ENCODE results near the gene NPW.
A peak's percentile ranks its signal among the peaks of the same experiment; 100 is the strongest.
"Not testable (repeated sequence)": the region's sequence is repeated elsewhere in the genome, so short reads cannot be mapped to it uniquely, and the experiment has no call there.

NPW gene

DNA sequence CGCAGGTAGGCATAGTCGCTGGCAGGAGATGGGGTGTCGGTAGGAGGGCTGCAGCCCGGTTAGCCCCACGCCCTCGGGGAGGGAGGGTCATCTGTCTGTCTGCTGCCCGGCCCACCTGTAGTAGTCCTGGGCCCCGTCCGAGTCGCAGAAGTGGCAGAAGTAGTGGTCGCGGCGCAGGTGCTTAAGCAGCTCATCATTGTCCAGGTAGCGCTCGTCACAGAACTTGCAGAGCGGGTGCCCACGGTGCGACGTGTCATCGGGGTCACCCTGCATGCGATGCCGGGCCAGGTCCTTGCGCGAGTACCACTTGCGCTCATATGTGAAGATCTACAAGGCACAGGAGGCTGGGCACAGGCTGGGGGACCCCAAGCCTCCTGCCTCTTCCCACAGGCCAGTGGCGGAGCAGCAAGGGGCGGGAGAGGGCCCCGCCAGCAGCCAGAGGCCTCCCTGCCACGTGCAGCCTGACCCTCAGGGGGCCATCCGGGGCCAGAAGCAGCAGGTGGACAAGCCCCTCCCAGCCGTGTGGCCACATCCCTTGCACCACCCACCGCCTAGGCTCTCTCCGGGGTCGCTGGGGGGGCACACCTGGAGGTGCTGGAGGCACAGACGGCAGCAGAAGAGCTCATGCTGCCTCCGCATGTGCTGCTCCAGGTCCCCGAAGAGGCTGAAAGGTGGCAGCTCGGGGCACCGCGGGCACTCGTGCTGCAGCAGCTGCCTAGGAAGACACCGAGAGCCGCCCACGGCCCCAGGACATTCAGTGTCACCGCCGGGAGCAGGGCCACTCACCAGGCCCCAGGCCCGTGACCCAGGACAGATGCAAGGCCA, 17.0 kb upstream of the NPW start:
- no peak for DNase-seq (ENCODE audit: low read depth in 2 of 2)

GRCh38 chr16:2003231-2003826, 16.3 kb upstream of the NPW start:
- no peak for DNase-seq (ENCODE audit: low read depth in 2 of 2)

- peak; percentile 39 to 44 for DNase-seq (ENCODE audit: low read depth in 2 of 2)
These were observed 15.6 kb upstream of the NPW start for GRCh38 chr16:2003827-2004641.

- DNase-seq (ENCODE audit: low read depth in 2 of 2): no peak
These were observed 14.6 kb upstream of the NPW start for GRCh38 chr16:2004795-2005517.

DNA sequence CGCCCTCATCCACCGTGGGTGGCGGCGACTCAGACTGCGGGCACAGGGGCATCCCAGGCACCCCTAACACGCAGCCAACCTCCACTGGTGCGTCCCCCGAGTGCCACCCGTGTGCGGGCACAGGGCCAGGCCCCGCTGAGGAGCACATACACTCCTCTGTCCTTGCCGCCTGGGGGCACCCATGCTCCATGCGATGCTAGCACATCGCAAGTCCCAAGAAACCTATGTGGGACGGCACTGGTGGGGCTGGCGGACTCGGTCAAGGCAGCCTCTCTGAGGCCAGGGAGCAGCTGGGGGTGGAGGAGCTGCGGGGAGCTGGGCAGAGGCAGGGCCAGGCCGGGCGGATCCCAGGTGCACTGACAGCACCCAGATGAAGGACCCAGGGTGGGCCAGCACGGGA, 13.9 kb upstream of the NPW start:
- DNase-seq (ENCODE audit: low read depth in 2 of 2): no peak

DNA sequence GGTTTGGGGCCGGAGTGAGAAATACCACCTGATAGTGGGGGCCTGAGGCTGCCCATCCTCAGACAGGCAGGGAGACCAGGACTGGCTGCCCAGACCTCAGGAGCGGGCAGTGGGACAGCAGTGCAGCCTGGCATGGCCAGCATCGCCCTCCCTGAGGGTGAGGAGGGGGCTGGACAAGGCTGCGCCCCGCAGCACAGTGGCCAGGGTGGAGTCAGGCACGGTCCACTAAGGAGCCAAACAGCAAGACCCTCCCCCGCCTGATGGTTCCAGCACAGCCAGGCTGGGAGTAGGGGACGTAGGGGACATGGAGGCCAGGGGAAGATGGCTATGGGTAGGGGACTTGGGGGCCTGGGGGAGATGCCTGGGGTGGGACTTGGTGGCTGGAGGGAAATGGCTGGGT, 13.3 kb upstream of the NPW start:
- no peak for DNase-seq (ENCODE audit: low read depth in 2 of 2)

DNA sequence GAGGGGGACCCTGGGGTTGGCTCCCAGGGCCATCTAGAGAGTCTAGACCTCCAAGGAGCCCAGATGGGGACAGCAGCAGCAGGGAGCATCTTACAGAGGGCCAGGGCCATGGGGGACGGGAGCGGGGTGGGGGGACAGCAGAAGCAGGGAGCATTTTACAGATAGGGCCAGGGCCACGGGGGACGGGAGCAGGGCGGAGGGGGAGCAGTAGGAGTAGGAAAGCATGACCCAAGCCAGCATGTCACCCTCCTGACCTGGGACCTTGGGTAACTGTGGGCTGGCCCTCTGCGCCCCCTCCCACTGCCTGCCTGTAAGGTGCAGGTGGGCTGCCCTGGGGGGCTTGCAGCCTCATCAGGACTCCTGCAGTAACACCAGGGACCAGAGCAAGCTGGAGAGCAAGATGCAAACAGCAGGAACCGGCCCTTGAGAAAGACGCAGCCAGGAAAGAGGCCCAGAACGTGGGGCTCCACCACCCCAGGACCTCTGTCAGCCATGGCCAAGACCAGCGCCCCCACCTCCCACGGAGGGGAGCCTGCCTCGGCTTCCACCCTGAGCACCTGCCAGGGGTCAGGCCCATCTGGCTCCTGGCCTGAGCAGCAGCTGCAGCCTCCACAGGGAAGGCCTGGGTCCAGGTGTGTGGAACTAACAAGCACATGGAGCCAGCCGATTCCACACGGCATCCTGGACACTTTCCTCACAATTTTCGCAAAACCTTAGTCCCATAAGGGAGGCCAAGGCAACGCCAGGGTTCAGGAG, 12.3 kb upstream of the NPW start:
- no peak for DNase-seq (ENCODE audit: low read depth in 2 of 2)

DNA sequence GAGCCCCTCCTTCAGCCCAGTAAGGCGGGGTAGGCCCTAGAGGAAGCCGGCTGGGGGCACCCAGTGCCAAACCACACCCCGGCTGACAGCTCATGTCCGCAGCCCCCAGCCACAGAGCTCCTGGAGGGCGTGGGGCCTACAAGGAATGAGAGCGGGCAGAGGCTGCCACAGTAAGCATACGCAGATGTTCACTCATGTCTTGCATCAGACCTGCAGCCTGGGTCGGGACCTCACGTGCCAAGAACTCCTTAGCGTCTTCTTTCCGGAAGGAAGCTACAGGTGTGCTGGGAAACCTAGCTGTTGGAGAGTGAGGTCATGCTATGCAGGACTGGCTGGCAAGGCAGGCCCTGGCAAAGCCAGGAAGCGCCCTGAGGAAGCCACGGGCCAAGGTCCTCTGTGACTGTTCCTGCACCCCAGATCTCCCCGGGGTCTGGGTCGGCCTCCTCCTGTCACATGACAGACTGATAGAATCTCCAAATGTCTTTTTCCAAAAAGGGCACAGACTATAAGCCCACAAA, 11.5 kb upstream of the NPW start:
- no peak for DNase-seq (ENCODE audit: low read depth in 2 of 2)

DNA sequence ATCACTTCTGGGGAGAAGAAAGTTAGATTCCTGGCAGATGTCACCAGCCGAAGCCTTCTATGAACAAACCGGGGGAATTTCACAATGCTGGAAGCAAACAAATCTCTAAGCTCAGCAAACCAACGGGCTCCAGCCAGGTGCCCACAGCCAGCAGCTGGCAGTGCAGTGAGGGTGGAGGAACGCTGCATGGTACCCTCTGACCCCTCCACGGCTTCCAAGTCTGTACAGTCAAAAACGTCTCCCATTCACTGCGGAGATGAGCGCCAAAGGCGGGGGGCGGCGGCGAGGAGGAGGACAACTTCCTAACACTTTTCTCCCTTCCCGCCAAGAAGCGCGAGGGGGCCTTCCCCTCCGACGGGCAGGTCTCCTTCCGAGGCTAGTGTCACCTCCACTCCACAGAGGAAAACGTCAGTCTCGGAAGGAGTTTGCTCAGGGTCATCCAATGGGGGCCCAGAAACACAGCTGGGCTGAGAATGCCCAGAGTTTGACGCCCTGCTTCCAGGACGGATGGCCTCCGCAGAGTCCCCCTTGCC, 10.9 kb upstream of the NPW start:
- DNase-seq (ENCODE audit: low read depth in 2 of 2): no peak

DNA sequence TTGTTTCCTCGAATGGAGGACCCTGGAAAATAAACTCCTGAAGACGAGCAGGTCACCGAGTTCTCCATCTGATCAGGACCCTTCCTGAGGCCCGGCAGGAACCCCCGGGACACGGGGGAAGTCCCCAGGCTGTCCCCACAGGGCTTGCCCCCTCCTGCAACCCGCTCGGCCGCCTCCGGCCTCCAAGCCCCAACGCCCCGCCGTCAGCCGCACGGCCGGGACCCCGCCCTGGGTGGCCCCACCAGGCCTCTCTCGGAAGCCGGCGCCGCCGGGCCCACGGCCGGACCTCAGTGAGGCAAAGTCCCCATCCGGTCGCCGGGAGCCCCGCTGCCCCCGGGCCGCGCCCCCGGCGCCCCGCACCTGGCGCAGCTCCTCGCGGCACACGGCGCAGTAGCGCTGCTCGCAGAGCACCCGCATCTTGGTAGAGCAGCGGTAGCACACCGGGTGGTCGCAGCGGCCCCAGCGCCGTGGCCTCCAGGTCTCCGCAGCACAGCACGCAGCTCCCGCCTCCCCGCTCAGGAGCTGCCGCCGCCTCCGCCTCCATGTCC, 10.3 kb upstream of the NPW start:
- no peak for DNase-seq (ENCODE audit: low read depth in 2 of 2)

GRCh38 chr16:2009791-2010510, 9.6 kb upstream of the NPW start, which contains the start of gene ZNF598:
ZNF598 (minus strand) TSS chr16:2009821.
- DNase-seq (ENCODE audit: low read depth in 2 of 2): peak; percentile 66 to 72

DNA sequence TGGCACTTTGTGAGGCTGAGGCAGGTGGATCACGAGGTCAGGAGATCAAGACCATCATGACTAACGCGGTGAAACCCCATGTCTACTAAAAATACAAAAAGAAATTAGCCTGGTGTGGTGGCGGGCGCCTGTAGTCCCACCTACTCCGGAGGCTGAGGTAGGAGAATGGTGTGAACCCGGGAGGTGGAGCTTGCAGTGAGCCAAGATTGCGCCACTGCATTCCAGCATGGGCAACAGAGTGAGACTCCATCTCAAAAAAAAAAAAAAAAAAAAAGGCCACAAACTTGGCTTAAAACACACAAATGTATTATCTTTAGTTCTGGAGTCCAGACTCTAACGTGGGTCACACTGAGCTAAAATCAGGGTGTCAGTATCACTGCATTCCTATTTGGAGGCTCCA, 7.9 kb upstream of the NPW start:
- not testable (repeated sequence) for DNase-seq (ENCODE audit: low read depth in 2 of 2)

GRCh38 chr16:2013527-2013926, 6.1 kb upstream of the NPW start:
- DNase-seq (ENCODE audit: low read depth in 2 of 2): no peak

DNA sequence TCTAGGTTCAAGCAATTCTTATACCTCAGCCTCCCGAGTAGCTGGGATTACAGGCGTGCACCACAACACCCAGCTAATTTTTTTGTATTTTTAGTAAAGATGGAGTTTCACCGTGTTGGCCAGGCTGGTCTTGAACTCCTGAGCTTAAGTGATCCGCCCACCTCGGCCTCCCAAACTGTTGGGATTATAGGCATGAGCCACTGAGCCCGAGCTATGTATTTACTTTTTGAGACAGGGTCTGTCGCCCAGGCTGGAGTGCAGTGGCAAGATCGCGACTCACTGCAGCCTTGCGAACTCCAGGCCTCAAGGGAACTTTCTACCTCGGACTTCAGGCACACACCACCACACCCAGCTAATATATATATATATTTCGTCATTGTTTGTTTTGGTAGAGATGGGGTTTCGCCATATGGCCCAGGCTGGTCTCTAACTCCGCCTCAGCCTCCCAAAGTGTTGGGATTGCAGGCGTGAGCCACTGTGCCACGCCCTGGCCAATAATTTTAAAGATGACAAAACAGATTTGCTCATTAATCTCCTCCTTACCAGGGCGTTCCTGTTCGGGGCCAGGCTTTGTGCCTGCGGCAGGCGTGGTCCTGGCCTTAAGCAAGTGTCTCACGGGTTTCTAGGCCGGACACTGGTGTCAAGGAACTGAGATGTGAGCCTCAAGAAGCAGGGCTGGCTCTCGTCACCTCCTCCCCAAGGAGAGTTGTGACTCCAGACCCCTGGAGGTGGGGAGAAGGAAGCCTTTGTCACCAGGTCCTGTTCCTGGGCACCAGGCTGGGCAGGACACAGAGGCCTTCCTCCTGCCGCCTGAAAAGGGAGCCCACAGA, 4.3 kb upstream of the NPW start:
- no peak for DNase-seq (ENCODE audit: low read depth in 2 of 2)

GRCh38 chr16:2015947-2016208, 3.7 kb upstream of the NPW start:
- DNase-seq (ENCODE audit: low read depth in 2 of 2): no peak

- no peak for DNase-seq (ENCODE audit: low read depth in 2 of 2)
These were observed 3.1 kb upstream of the NPW start for GRCh38 chr16:2016407-2016922.

DNA sequence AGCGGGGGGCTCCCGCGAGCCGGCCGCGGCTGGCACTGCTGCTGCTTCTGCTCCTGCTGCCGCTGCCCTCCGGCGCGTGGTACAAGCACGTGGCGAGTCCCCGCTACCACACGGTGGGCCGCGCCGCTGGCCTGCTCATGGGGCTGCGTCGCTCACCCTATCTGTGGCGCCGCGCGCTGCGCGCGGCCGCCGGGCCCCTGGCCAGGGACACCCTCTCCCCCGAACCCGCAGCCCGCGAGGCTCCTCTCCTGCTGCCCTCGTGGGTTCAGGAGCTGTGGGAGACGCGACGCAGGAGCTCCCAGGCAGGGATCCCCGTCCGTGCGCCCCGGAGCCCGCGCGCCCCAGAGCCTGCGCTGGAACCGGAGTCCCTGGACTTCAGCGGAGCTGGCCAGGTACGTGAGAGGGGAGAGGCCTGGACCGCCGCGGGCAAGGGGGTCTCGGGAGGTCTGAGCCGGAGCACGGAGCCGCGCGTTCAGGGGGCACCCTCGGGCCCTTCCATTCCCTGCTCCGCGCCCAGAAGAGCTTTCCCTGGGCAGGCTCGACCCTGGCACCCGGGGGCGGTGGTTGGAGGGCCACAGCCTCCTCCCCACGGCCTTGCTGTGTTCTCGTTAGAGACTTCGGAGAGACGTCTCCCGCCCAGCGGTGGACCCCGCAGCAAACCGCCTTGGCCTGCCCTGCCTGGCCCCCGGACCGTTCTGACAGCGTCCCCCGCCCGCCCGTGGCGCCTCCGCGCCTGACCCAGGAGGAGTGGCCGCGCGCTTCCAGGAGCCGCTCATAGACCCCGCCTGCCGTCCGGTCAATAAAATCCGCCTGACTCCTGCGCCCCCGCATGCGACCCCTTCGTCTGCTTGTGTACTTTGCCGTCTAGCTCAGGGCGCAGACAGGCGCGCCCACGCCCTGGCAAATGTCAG, 591 bp downstream of the NPW start:
- no peak for DNase-seq (ENCODE audit: low read depth in 2 of 2)

GRCh38 chr16:2022723-2023091, 3.1 kb downstream of the NPW start:
- DNase-seq (ENCODE audit: low read depth in 2 of 2): no peak
